GM12878 (cell line): ENCODE results near the gene PAX6. TPM values are rescaled to one million over a fixed set of nuclear protein-coding genes. Genes with fewer than 3 reads are reported as not detected.

Source experiments
- ATAC-seq: fragments of 200-7000 bp; cut with Tn5 transposase; 3 replicates; pipeline ENCODE4 v1.9.1; 2020; ENCODE audit warnings: mild to moderate bottlenecking, moderate library complexity
- Bru-seq: library from RNA; stranded (reverse); fragments of 400-500 nt; gene quantifications from one replicate; lab custom pipeline; 2021; lab: Mats Ljungman, UMichigan
- BruChase-seq, 2 experiments: library from RNA; stranded (reverse); fragments of 400-500 nt; gene quantifications; one replicate each; lab custom pipeline; 2021; lab: Mats Ljungman, UMichigan
- BruUV-seq: library from RNA; stranded (reverse); fragments of 400-500 nt; replicated peaks from 2 replicates; lab custom pipeline; 2021; lab: Mats Ljungman, UMichigan
- CTCF ChIA-PET: fragments of 300-600 bp; sonication (Branson Sonifier 250); formaldehyde crosslinking; extraction: SDS; loops from one replicate; lab custom pipeline; 2021; ENCODE audit warnings: inconsistent platforms; lab: Yijun Ruan, JAX
- POLR2A ChIA-PET: fragments of 350-600 bp; formaldehyde crosslinking; extraction: SDS; loops from one replicate; lab custom pipeline; 2021; ENCODE audit warnings: inconsistent platforms; lab: Charles Lee
- RAD21 ChIA-PET: fragments of 300-600 bp; sonication (Branson Sonifier 250); formaldehyde crosslinking; loops from one replicate; lab custom pipeline; 2023; ENCODE audit warnings: antibody characterized with exemption; ENCODE audit not compliant: unreplicated experiment; lab: Charles Lee
- SMC1A ChIA-PET: fragments of 300-600 bp; sonication (Branson Sonifier 250); formaldehyde crosslinking; loops from one replicate; lab custom pipeline; 2023; ENCODE audit not compliant: unreplicated experiment, uncharacterized antibody; lab: Charles Lee
- DNase-seq: peaks from one replicate; pipeline ENCODE4 v3.0.0-alpha.2; 2011; ENCODE audit warnings: low read depth, low spot score
- FAIRE-seq: peaks from 3 replicates; lab custom pipeline; 2011; peaks lifted over from hg19 to GRCh38; lab: Jason Lieb, UNC
- H2AFZ ChIP-seq: 2 replicates; pipeline ENCODE4 v1.6.0; 2011; ENCODE audit warnings: low read depth, low read length, control low read depth; ENCODE audit not compliant: control insufficient read depth
- H3K27ac ChIP-seq: 2 replicates; pipeline ENCODE4 v1.5.1; 2011; ENCODE audit warnings: control low read depth; ENCODE audit not compliant: control insufficient read depth, insufficient read depth
- H3K27me3 ChIP-seq, 2 experiments: replicated peaks in 1 of 2; 2 replicates each; pipeline versions ENCODE4 v1.6.0 to v1.6.1; 2011; ENCODE audit warnings: low read length in 1 of 2; ENCODE audit not compliant: control insufficient read depth in 2 of 2, insufficient read depth in 2 of 2
- H3K36me3 ChIP-seq, 2 experiments: 2 replicates each; pipeline ENCODE4 v1.5.1; 2011; ENCODE audit warnings: low read length in 1 of 2; ENCODE audit not compliant: control insufficient read depth in 2 of 2, insufficient read depth in 2 of 2
- H3K4me1 ChIP-seq: 2 replicates; pipeline ENCODE4 v1.6.1; 2011; ENCODE audit warnings: mild to moderate bottlenecking, low read length, moderate library complexity, mixed read lengths; ENCODE audit not compliant: control insufficient read depth, insufficient read depth
- H3K4me2 ChIP-seq: 2 replicates; pipeline ENCODE4 v1.6.0; 2011; ENCODE audit warnings: control low read depth; ENCODE audit not compliant: control insufficient read depth, insufficient read depth
- H3K4me3 ChIP-seq: fragments of 200-600 bp; sonication (generic); 2 replicates; pipeline ENCODE4 v1.5.1; 2016
- H3K79me2 ChIP-seq: 2 replicates; pipeline ENCODE4 v1.6.0; 2011; ENCODE audit warnings: low read length; ENCODE audit not compliant: control insufficient read depth, insufficient read depth
- H3K9ac ChIP-seq: 2 replicates; pipeline ENCODE4 v1.8.0; 2011; ENCODE audit warnings: low read length, control low read depth, mixed read lengths; ENCODE audit not compliant: control insufficient read depth, insufficient read depth
- H3K9me3 ChIP-seq: replicated peaks from 3 replicates; pipeline ENCODE4 v1.5.1; 2011; ENCODE audit warnings: mild to moderate bottlenecking, low read length; ENCODE audit not compliant: control insufficient read depth, insufficient read depth
- H4K20me1 ChIP-seq: 2 replicates; pipeline ENCODE4 v1.6.0; 2011; ENCODE audit not compliant: control insufficient read depth, insufficient read depth
- ATF7 ChIP-seq: fragments of 450-650 bp; IDR thresholded peaks from 2 replicates; pipeline ENCODE4 v1.6.1; 2016; ENCODE audit warnings: low read depth, mild to moderate bottlenecking
- GABPA ChIP-seq: IDR thresholded peaks from 2 replicates; pipeline ENCODE4 v1.6.1; 2014; ENCODE audit warnings: antibody characterized with exemption, low read depth, mild to moderate bottlenecking, inconsistent platforms
- NFYB ChIP-seq: IDR thresholded peaks from 2 replicates; pipeline ENCODE4 v1.6.1; 2011; ENCODE audit warnings: low read depth, mild to moderate bottlenecking, low read length, improper control_type of control experiment, moderate library complexity; ENCODE audit not compliant: insufficient read depth
- NR2C2 ChIP-seq: IDR thresholded peaks from 2 replicates; pipeline ENCODE4 v1.6.1; 2011; ENCODE audit warnings: borderline replicate concordance, low read depth; ENCODE audit not compliant: control insufficient read depth, insufficient read length
- SMAD1 ChIP-seq: fragments of 450-650 bp; IDR thresholded peaks from 2 replicates; pipeline ENCODE4 v1.6.1; 2018; ENCODE audit warnings: mild to moderate bottlenecking, low read depth; ENCODE audit not compliant: partially characterized antibody
- TAF1 ChIP-seq: IDR thresholded peaks from 2 replicates; pipeline ENCODE4 v1.6.1; 2011; ENCODE audit warnings: mild to moderate bottlenecking, low read depth, low read length, borderline replicate concordance
- ZNF384 ChIP-seq: IDR thresholded peaks from 2 replicates; pipeline ENCODE4 v1.6.1; 2012; ENCODE audit warnings: low read depth, mild to moderate bottlenecking, low read length, improper control_type of control experiment, borderline replicate concordance
- ZNF622 ChIP-seq: fragments of 450-650 bp; IDR thresholded peaks from 2 replicates; pipeline ENCODE4 v1.6.1; 2017; ENCODE audit warnings: mild to moderate bottlenecking, inconsistent platforms
- WGBS: methylation state at CpG from one replicate; pipeline ENCODE4 v1.1.6; 2016; ENCODE audit warnings: low lambda C conversion rate; ENCODE audit not compliant: insufficient replicate concordance, insufficient coverage; ENCODE audit errors: missing lambda C conversion rate; 5-methylcytosine and 5-hydroxymethylcytosine counted together
- in situ Hi-C: fragments of 300-500 bp; cut with MboI; formaldehyde crosslinking; loops from 9 replicates; pipeline ENCODE4 v1.14.3; 2018; ENCODE audit warnings: mixed read lengths
- intact Hi-C: fragments of 100-400 bp; cut with micrococcal nuclease; formaldehyde crosslinking; loops from one replicate; pipeline ENCODE4 v1.14.2; 2022; ENCODE audit not compliant: unreplicated experiment
- long read RNA-seq, 2 experiments: library from polyadenylated mRNA; unstranded; transcript quantifications; one replicate each; pipeline ENCODE4 v2.0.0, GENCODE V29; 2019 to 2020
- polyA minus RNA-seq, 3 experiments: library from RNA; depleted of rRNA, polyadenylated mRNA; stranded (reverse); fragments of >200 nt; gene quantifications; 2 replicates each; pipeline ENCODE4 v1.2.3, GENCODE V29; 2011
- polyA plus RNA-seq, 11 experiments: library from polyadenylated mRNA; depleted of rRNA in 4 of 11; unstranded in 6 of 11; stranded (reverse) in 5 of 11; fragments of >200 nt; fragmentation: Nextera tagmentation in 4 of 11; fragmentation: Illumina TruSeq in 1 of 11; extraction: Ambion mirVana in 4 of 11; extraction: Trizol in 1 of 11; gene quantifications; 1 replicate in 1 of 11; 2 replicates in 10 of 11; pipeline versions ENCODE4 v1.2.1 to v1.2.3, GENCODE V29; 2011 to 2016; ENCODE audit warnings: inconsistent platforms in 2 of 11, missing spikeins in 2 of 11, low read depth in 1 of 11
- total RNA-seq, 4 experiments: library from RNA; depleted of rRNA in 3 of 4; stranded (reverse); fragments of >200 nt in 3 of 4; fragmentation: Illumina TruSeq in 1 of 4; extraction: Trizol in 1 of 4; gene quantifications; 2 replicates each; pipeline versions ENCODE4 v1.2.1 to v1.2.3, GENCODE V29; 2013 to 2021
- TF ChIP-seq, protein P1 (sequence below): fragments of 450-650 bp; IDR thresholded peaks from 2 replicates; pipeline ENCODE4 v1.6.1; 2016; ENCODE audit warnings: mild to moderate bottlenecking
- TF ChIP-seq, protein P2 (sequence below): fragments of 450-650 bp; IDR thresholded peaks from 2 replicates; pipeline ENCODE4 v1.6.1; 2016; ENCODE audit warnings: mild to moderate bottlenecking, moderate library complexity, borderline replicate concordance
- TF ChIP-seq, protein P3 (sequence below): IDR thresholded peaks from 2 replicates; pipeline ENCODE4 v1.6.1; 2011; ENCODE audit warnings: mild to moderate bottlenecking, low read depth, low read length, moderate library complexity; ENCODE audit not compliant: insufficient replicate concordance

Gene PAX6
- not detected in 2 replicates for total RNA-seq (2013; cell fraction: nucleolus; rRNA removed)
- total RNA-seq (2014; rRNA removed), result 0.05 and 0.06 TPM in 2 replicates
- total RNA-seq (2014; rRNA removed; fragmentation: Illumina TruSeq; extraction: Trizol), result 0.22 and 0.32 TPM in 2 replicates
- total RNA-seq (2021), result 0.26 and 0.53 TPM in 2 replicates
- polyA plus RNA-seq (2011; ENCODE audit: low read depth), result 0.25 TPM
- 0.08 TPM in 1 of 2 replicates, not detected in the other for polyA plus RNA-seq (2011; rRNA removed)
- polyA plus RNA-seq (2011; cell fraction: cytosol; rRNA removed), result not detected in 2 replicates
- not detected in 2 replicates for polyA plus RNA-seq (2011; cell fraction: nucleus; rRNA removed)
- 0.25 and 0.38 TPM in 2 replicates for polyA plus RNA-seq (2012)
- polyA plus RNA-seq (2014; fragmentation: Illumina TruSeq; extraction: Trizol), result 0.15 TPM in 1 of 2 replicates, not detected in the other
- polyA plus RNA-seq (2014; fragmentation: Nextera tagmentation; extraction: Ambion mirVana), result under 1 TPM in 1 of 2 experiments, not detected in 1; 0.10 TPM
- polyA plus RNA-seq (2014; rRNA removed), result 0.09 and 0.62 TPM in 2 replicates
- polyA plus RNA-seq (2016; fragmentation: Nextera tagmentation; extraction: Ambion mirVana), result not detected
- polyA minus RNA-seq (2011; rRNA and poly(A)+ RNA removed), result not detected in 2 replicates
- not detected in 2 replicates for polyA minus RNA-seq (2011; cell fraction: cytosol; rRNA and poly(A)+ RNA removed)
- polyA minus RNA-seq (2011; cell fraction: nucleus; rRNA and poly(A)+ RNA removed), result 0.38 TPM in 1 of 2 replicates, not detected in the other
- percentile 7 among the genes with signal in this experiment for Bru-seq, nascent RNA
- BruChase-seq, experiment 1, labeled RNA remaining after a 6-hour chase, result not detected
- not detected for BruChase-seq, experiment 2, labeled RNA remaining after a 2-hour chase
- long read RNA-seq, experiment 1, result 0 reads
- long read RNA-seq, experiment 2, result 0 reads

DNA sequence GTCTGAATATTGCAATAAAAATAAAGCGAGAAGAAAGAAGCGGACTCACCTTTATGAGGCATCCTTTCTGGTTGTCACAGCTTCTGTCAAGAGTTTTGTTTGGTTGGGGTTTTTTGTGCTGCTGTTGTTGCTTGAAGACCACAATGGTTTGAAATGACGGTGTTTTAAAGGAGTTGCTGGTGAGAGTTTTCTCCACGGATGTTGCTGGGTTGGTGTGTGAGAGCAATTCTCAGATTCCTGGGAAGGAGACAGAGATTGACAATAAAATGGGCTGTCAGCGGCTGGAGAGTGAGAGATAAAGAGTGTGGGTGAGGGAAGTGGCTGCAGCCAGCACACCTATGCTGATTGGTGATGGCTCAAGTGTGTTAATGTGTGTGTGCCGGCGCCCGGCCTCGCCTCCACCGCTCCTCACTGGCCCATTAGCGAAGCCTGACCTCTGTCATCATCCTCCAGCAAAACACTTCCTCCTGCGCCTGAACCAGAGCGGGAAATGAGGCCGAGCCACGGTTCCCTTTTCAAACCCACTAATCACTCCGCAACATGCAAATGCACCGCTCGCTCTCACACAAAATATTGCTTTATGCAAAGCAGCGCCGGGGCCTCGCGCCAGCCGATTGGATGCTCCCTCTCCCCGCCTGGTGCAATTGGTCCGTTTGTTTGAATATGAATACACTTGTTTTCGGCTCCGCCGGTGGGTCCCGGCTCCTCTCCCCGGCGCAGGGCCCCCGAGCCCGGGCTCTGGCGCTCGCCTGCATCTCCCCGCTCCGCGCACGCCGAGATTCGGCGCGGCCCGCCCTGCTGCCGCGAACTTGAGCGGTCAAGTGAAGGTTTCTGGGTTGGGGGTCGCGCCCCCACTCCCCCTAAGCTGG lies at the start of gene PAX6:
TSS of gene PAX6 (minus strand) at position 544 of the 869 bp plus-strand sequence. CDS start 4,911 bp downstream, outside the sequence.
- no TSS peak for BruUV-seq
- Histone ChIP-seq H3K27me3 (peaks cover 30 to 63% of the 10 kb centered on the region in 2 experiments), H4K20me1 (no peaks in the 10 kb centered on the region), H3K4me3 (peak within 1 kb of the TSS; percentile 63), H3K4me1 (peaks cover 12% of the 10 kb centered on the region; the same call in 1 of the 2 replicates), H3K36me3 (no peaks in the 10 kb centered on the region), H3K79me2 (no peaks in the 10 kb centered on the region), H3K9me3 (no peaks in the 10 kb centered on the region; the same call in 2 of the 3 replicates), H2AFZ (peak within 1 kb of the TSS; percentile 24), H3K4me2 (peak within 1 kb of the TSS; percentile 87), H3K27ac (no peak within 1 kb of the TSS), H3K9ac (no peak within 1 kb of the TSS)
- ChIA-PET RAD21 (no interaction called here), POLR2A (interaction anchor here (0.5 kb wide), 1 partner anchor 55 kb away, joined by 3 read pairs; no protein-coding TSS in a partner anchor), SMC1A (no interaction called here), CTCF (no interaction called here)
- FAIRE-seq, result no peak
- peak; percentile 5 for DNase-seq
- WGBS, result 21% methylated on average over 41 of the region's 49 CpGs
- intact Hi-C loops (loop anchor here (5.0 kb wide), 2 partner anchors 146 to 319 kb away; no protein-coding TSS in a partner anchor), in situ Hi-C loops (no loop called here)
- peak; percentile 59 for ATAC-seq
- TF ChIP-seq, protein P1, sequence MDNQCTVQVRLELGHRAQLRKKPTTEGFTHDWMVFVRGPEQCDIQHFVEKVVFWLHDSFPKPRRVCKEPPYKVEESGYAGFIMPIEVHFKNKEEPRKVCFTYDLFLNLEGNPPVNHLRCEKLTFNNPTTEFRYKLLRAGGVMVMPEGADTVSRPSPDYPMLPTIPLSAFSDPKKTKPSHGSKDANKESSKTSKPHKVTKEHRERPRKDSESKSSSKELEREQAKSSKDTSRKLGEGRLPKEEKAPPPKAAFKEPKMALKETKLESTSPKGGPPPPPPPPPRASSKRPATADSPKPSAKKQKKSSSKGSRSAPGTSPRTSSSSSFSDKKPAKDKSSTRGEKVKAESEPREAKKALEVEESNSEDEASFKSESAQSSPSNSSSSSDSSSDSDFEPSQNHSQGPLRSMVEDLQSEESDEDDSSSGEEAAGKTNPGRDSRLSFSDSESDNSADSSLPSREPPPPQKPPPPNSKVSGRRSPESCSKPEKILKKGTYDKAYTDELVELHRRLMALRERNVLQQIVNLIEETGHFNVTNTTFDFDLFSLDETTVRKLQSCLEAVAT, result no peak
- TF ChIP-seq SMAD1, result no peak
- TF ChIP-seq ZNF384, result no peak
- TF ChIP-seq, protein P2, sequence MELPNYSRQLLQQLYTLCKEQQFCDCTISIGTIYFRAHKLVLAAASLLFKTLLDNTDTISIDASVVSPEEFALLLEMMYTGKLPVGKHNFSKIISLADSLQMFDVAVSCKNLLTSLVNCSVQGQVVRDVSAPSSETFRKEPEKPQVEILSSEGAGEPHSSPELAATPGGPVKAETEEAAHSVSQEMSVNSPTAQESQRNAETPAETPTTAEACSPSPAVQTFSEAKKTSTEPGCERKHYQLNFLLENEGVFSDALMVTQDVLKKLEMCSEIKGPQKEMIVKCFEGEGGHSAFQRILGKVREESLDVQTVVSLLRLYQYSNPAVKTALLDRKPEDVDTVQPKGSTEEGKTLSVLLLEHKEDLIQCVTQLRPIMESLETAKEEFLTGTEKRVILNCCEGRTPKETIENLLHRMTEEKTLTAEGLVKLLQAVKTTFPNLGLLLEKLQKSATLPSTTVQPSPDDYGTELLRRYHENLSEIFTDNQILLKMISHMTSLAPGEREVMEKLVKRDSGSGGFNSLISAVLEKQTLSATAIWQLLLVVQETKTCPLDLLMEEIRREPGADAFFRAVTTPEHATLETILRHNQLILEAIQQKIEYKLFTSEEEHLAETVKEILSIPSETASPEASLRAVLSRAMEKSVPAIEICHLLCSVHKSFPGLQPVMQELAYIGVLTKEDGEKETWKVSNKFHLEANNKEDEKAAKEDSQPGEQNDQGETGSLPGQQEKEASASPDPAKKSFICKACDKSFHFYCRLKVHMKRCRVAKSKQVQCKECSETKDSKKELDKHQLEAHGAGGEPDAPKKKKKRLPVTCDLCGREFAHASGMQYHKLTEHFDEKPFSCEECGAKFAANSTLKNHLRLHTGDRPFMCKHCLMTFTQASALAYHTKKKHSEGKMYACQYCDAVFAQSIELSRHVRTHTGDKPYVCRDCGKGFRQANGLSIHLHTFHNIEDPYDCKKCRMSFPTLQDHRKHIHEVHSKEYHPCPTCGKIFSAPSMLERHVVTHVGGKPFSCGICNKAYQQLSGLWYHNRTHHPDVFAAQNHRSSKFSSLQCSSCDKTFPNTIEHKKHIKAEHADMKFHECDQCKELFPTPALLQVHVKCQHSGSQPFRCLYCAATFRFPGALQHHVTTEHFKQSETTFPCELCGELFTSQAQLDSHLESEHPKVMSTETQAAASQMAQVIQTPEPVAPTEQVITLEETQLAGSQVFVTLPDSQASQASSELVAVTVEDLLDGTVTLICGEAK, result no peak
- 0 out of 2 replicates have a peak, but pooled peaks have one; percentile 14 for TF ChIP-seq GABPA
- no peak for TF ChIP-seq NR2C2
- TF ChIP-seq TAF1, result peak; percentile 45; the same call in 1 of the 2 replicates
- TF ChIP-seq NFYB, result peak; percentile 75
- TF ChIP-seq, protein P3, sequence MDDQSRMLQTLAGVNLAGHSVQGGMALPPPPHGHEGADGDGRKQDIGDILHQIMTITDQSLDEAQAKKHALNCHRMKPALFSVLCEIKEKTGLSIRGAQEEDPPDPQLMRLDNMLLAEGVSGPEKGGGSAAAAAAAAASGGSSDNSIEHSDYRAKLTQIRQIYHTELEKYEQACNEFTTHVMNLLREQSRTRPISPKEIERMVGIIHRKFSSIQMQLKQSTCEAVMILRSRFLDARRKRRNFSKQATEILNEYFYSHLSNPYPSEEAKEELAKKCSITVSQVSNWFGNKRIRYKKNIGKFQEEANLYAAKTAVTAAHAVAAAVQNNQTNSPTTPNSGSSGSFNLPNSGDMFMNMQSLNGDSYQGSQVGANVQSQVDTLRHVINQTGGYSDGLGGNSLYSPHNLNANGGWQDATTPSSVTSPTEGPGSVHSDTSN, result no peak
- no peak for TF ChIP-seq ZNF622
- no peak for TF ChIP-seq ATF7
